Measurements from ENCODE around the gene NFATC1.

Gene NFATC1

GRCh38 chr18:79507546-79508480 is 112.1 kb downstream of the NFATC1 start:
- no peak for DNase-seq (ENCODE audit: low read depth in 2 of 2)

- DNase-seq (ENCODE audit: low read depth in 2 of 2) = no peak
These were observed 113.1 kb downstream of the NFATC1 start for GRCh38 chr18:79508565-79509535.

GRCh38 chr18:79509536-79509930 is 113.8 kb downstream of the NFATC1 start:
- no peak for DNase-seq (ENCODE audit: low read depth in 2 of 2)

- DNase-seq (ENCODE audit: low read depth in 2 of 2) = no peak
These were observed 114.4 kb downstream of the NFATC1 start for GRCh38 chr18:79510046-79510685.

- no peak for DNase-seq (ENCODE audit: low read depth in 2 of 2)
These were observed 115.1 kb downstream of the NFATC1 start for GRCh38 chr18:79510731-79511241.

GRCh38 chr18:79511271-79511670 is 115.5 kb downstream of the NFATC1 start:
- DNase-seq (ENCODE audit: low read depth in 2 of 2) = no peak

- DNase-seq (ENCODE audit: low read depth in 2 of 2) = no peak
These were observed 116.1 kb downstream of the NFATC1 start for GRCh38 chr18:79511671-79512301.

- no peak for DNase-seq (ENCODE audit: low read depth in 2 of 2)
These were observed 117.0 kb downstream of the NFATC1 start for GRCh38 chr18:79512461-79513380.

GRCh38 chr18:79513381-79514081 is 117.8 kb downstream of the NFATC1 start:
- no peak for DNase-seq (ENCODE audit: low read depth in 2 of 2)

- no peak for DNase-seq (ENCODE audit: low read depth in 2 of 2)
These were observed 119.6 kb downstream of the NFATC1 start for GRCh38 chr18:79515331-79515730.

GRCh38 chr18:79515944-79516351 is 120.2 kb downstream of the NFATC1 start:
- DNase-seq (ENCODE audit: low read depth in 2 of 2) = no peak

- DNase-seq (ENCODE audit: low read depth in 2 of 2) = no peak
These were observed 120.8 kb downstream of the NFATC1 start for GRCh38 chr18:79516441-79516931.

- DNase-seq (ENCODE audit: low read depth in 2 of 2) = no peak
These were observed 121.6 kb downstream of the NFATC1 start for GRCh38 chr18:79517341-79517740.

- DNase-seq (ENCODE audit: low read depth in 2 of 2) = no peak
These were observed 122.4 kb downstream of the NFATC1 start for GRCh38 chr18:79518028-79518682.

- no peak for DNase-seq (ENCODE audit: low read depth in 2 of 2)
These were observed 123.0 kb downstream of the NFATC1 start for GRCh38 chr18:79518683-79519128.

- DNase-seq (ENCODE audit: low read depth in 2 of 2) = no peak
These were observed 124.2 kb downstream of the NFATC1 start for GRCh38 chr18:79519751-79520477.

GRCh38 chr18:79520478-79521390 is 125.0 kb downstream of the NFATC1 start:
- no peak for DNase-seq (ENCODE audit: low read depth in 2 of 2)

Data from stimulated activated CD8-positive, alpha-beta memory T cell treated with anti-CD3 and anti-CD28 coated beads, Interleukin-15, amount 100 ng/mL, for 4 hours (primary cell).